Loucy (cell line): Measurements from ENCODE around the gene MARK3.
A peak's percentile ranks its signal among the peaks of the same experiment; 100 is the strongest.

Experiments used
- H2AFZ ChIP-seq: fragments of 200-600 bp; sonication (generic); 2 replicates; pipeline ENCODE4 v1.6.0; 2016; ENCODE audit warnings: antibody characterized with exemption, mild to moderate bottlenecking, low read length, moderate library complexity
- H3F3A ChIP-seq: fragments of 200-600 bp; 2 replicates; pipeline ENCODE4 v1.6.0; 2016; ENCODE audit warnings: antibody characterized with exemption, low read depth, mild to moderate bottlenecking
- H3K27me3 ChIP-seq: fragments of 200-600 bp; sonication (generic); 2 replicates; pipeline ENCODE4 v1.6.1; 2014; ENCODE audit warnings: low read length, mild to moderate bottlenecking; ENCODE audit not compliant: insufficient read depth, poor library complexity, severe bottlenecking
- H3K36me3 ChIP-seq: fragments of 200-600 bp; sonication (generic); 2 replicates; pipeline ENCODE4 v1.6.1; 2016; ENCODE audit warnings: low read length; ENCODE audit not compliant: insufficient read depth
- H3K4me1 ChIP-seq: fragments of 200-600 bp; sonication (generic); 2 replicates; pipeline ENCODE4 v1.5.1; 2014; ENCODE audit warnings: low read length, mild to moderate bottlenecking; ENCODE audit not compliant: insufficient read depth, poor library complexity, severe bottlenecking
- H3K4me2 ChIP-seq: fragments of 200-600 bp; sonication (generic); 2 replicates; pipeline ENCODE4 v1.6.0; 2014; ENCODE audit warnings: antibody characterized with exemption, low read length, low read depth, mild to moderate bottlenecking; ENCODE audit not compliant: poor library complexity, severe bottlenecking
- H3K4me3 ChIP-seq: fragments of 200-600 bp; sonication (generic); 2 replicates; pipeline ENCODE4 v1.5.1; 2014; ENCODE audit warnings: low read length, mild to moderate bottlenecking, mixed read lengths; ENCODE audit not compliant: poor library complexity, severe bottlenecking
- H3K79me2 ChIP-seq: fragments of 200-600 bp; sonication (generic); 2 replicates; pipeline ENCODE4 v1.6.1; 2014; ENCODE audit warnings: low read length; ENCODE audit not compliant: insufficient read depth
- H3K9ac ChIP-seq: fragments of 200-600 bp; sonication (generic); 2 replicates; pipeline ENCODE4 v1.6.0; 2014; ENCODE audit warnings: mild to moderate bottlenecking, low read depth, low read length, moderate library complexity; ENCODE audit not compliant: poor library complexity, severe bottlenecking
- H3K9me2 ChIP-seq: fragments of 200-600 bp; sonication (generic); replicated peaks from 2 replicates; pipeline ENCODE4 v1.6.1; 2016; ENCODE audit warnings: low read depth, low read length, mixed read lengths
- H3K9me3 ChIP-seq: fragments of 200-600 bp; sonication (generic); 2 replicates; pipeline ENCODE4 v1.6.1; 2014; ENCODE audit warnings: mild to moderate bottlenecking, antibody characterized with exemption, low read length, low read depth; ENCODE audit not compliant: insufficient read depth
- H4K20me1 ChIP-seq: fragments of 200-600 bp; sonication (generic); 2 replicates; pipeline ENCODE4 v1.6.0; 2014; ENCODE audit warnings: antibody characterized with exemption, low read length, mild to moderate bottlenecking; ENCODE audit not compliant: insufficient read depth, poor library complexity, severe bottlenecking
- CTCF ChIP-seq: fragments of 200-600 bp; sonication (generic); conservative IDR thresholded peaks from 2 replicates; pipeline ENCODE4 v1.5.1; 2014; ENCODE audit warnings: mild to moderate bottlenecking, antibody characterized with exemption, low read length
- EZH2phosphoT487 ChIP-seq: fragments of 200-600 bp; IDR thresholded peaks from 2 replicates; pipeline ENCODE4 v1.6.1; 2018; ENCODE audit warnings: antibody characterized with exemption, mild to moderate bottlenecking, moderate library complexity, borderline replicate concordance

The MARK3 gene

GRCh38 chr14:103520269-103520656 lies 135.0 kb downstream of the MARK3 start:
- no peaks in the 10 kb centered on the region for H3K27me3 ChIP-seq
- H3F3A ChIP-seq: no peaks in the 10 kb centered on the region
- no peaks in the 10 kb centered on the region for H3K79me2 ChIP-seq
- peaks cover 4% of the 10 kb centered on the region for H3K4me1 ChIP-seq
- no peaks in the 10 kb centered on the region for H4K20me1 ChIP-seq
- H3K4me3 ChIP-seq: peak overlapping the region; percentile 71
- H3K9me2 ChIP-seq: no peaks in the 10 kb centered on the region
- peak overlapping the region; percentile 97 for H2AFZ ChIP-seq
- no peak for TF ChIP-seq EZH2phosphoT487
- no peak for TF ChIP-seq CTCF
- H3K9me3 ChIP-seq: no peaks in the 10 kb centered on the region
- peak overlapping the region; percentile 54 for H3K4me2 ChIP-seq
- H3K9ac ChIP-seq: peak overlapping the region; percentile 58
- H3K36me3 ChIP-seq: no peaks in the 10 kb centered on the region

- TF ChIP-seq EZH2phosphoT487 (no peak), CTCF (peak; percentile 58)
- Histone ChIP-seq H2AFZ (peak overlapping the region; percentile 97), H3K4me3 (peak overlapping the region; percentile 71), H3K79me2 (no peaks in the 10 kb centered on the region), H3F3A (no peaks in the 10 kb centered on the region), H3K9me2 (no peaks in the 10 kb centered on the region), H3K36me3 (no peaks in the 10 kb centered on the region), H3K9ac (peak overlapping the region; percentile 58), H3K4me2 (peak overlapping the region; percentile 54), H3K4me1 (peaks cover 4% of the 10 kb centered on the region), H4K20me1 (no peaks in the 10 kb centered on the region), H3K27me3 (no peaks in the 10 kb centered on the region), H3K9me3 (no peaks in the 10 kb centered on the region)
Measured at GRCh38 chr14:103520657-103521437, 135.6 kb downstream of the MARK3 start.

- H3K9me2 ChIP-seq: no peaks in the 10 kb centered on the region
- H2AFZ ChIP-seq: no peak overlapping the region
- H3K27me3 ChIP-seq: no peaks in the 10 kb centered on the region
- TF ChIP-seq EZH2phosphoT487: no peak
- TF ChIP-seq CTCF: no peak
- H3K9me3 ChIP-seq: no peaks in the 10 kb centered on the region
- H3K4me1 ChIP-seq: peaks cover 4% of the 10 kb centered on the region
- no peaks in the 10 kb centered on the region for H4K20me1 ChIP-seq
- H3K4me3 ChIP-seq: peak overlapping the region; percentile 71
- no peaks in the 10 kb centered on the region for H3F3A ChIP-seq
- no peak overlapping the region for H3K9ac ChIP-seq
- H3K79me2 ChIP-seq: no peaks in the 10 kb centered on the region
- H3K4me2 ChIP-seq: peak overlapping the region; percentile 54
- H3K36me3 ChIP-seq: no peaks in the 10 kb centered on the region
Measured at GRCh38 chr14:103521438-103521950, 136.3 kb downstream of the MARK3 start.
